ENCODE data around the gene CR2.

DNA sequence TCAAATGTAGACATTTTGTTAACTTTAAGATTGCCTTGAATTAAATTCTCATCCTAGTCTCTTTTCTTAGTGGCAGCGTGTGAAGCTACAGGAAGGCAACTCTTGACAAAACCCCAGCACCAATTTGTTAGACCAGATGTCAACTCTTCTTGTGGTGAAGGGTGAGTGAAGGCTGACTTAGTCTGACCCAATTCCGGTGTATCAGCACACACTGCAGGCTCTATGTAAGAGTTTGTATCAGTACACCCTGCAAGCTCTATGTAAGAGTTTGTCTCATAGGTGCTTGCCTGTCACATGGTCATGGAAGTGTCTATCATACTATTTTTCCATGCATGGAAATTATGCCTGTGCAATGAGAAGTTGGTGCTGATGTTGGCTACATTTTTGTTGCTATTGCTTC lies 16.8 kb downstream of the CR2 start:
- TF ChIP-seq, protein P1, sequence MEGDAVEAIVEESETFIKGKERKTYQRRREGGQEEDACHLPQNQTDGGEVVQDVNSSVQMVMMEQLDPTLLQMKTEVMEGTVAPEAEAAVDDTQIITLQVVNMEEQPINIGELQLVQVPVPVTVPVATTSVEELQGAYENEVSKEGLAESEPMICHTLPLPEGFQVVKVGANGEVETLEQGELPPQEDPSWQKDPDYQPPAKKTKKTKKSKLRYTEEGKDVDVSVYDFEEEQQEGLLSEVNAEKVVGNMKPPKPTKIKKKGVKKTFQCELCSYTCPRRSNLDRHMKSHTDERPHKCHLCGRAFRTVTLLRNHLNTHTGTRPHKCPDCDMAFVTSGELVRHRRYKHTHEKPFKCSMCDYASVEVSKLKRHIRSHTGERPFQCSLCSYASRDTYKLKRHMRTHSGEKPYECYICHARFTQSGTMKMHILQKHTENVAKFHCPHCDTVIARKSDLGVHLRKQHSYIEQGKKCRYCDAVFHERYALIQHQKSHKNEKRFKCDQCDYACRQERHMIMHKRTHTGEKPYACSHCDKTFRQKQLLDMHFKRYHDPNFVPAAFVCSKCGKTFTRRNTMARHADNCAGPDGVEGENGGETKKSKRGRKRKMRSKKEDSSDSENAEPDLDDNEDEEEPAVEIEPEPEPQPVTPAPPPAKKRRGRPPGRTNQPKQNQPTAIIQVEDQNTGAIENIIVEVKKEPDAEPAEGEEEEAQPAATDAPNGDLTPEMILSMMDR (optimal IDR thresholded peaks at IDR 0.05 in 1 of 3, IDR thresholded peaks at IDR 0.05 in 1 of 3, conservative IDR thresholded peaks at IDR 0.05 in 1 of 3; ENCODE audit: extremely low read depth in 1 of 3, insufficient read depth in 2 of 3, low read length in 3 of 3), result no peak
- TF ChIP-seq EZH2 (IDR thresholded peaks at IDR 0.05; ENCODE audit: low read length), result no peak

Data from keratinocyte (primary cell).